Measurements from ENCODE around the gene ZNF502. TPM values are rescaled to one million over a fixed set of nuclear protein-coding genes. Genes with fewer than 3 reads are reported as not detected.

ZNF502 gene
- total and polyA plus RNA-seq, 2 of the 13 experiments (the other 11 are each of a cell fraction or from before 2014, with no cell fraction given): not detected

- ChIA-PET CTCF (ENCODE audit: low intra/inter-chr PET ratio, low total read pairs) (no interaction called here), POLR2A (no interaction called here)
- FAIRE-seq (no peak), DNase-seq (ENCODE audit: low spot score) (no peak), ATAC-seq (no peak)
- no peak overlapping the region for H3K27ac ChIP-seq (ENCODE audit: extremely low read length, insufficient read depth, low read length)
- no peaks in the 10 kb centered on the region for H3K79me2 ChIP-seq (ENCODE audit: insufficient read depth, low read length)
- no peaks in the 10 kb centered on the region for H3K9me3 ChIP-seq (ENCODE audit: low read length)
- H4K20me1 ChIP-seq (ENCODE audit: insufficient read depth, low read length): no peaks in the 10 kb centered on the region
- no peaks in the 10 kb centered on the region for H3K4me1 ChIP-seq (ENCODE audit: insufficient read depth, low read length)
- H3K9ac ChIP-seq (ENCODE audit: insufficient read depth, low read depth, low read length): no peak overlapping the region
- intact Hi-C loops (cut with micrococcal nuclease; ENCODE audit: unreplicated experiment): no loop called here
- H2AFZ ChIP-seq (ENCODE audit: low read length): no peak overlapping the region
- in situ Hi-C loops (cut with HindIII; ENCODE audit: extremely low pct_ligation_motif_present, low pct_unique_long_range_greater_than_20kb): no loop called here
- 0% methylated on average over 2 of the region's 2 CpGs for WGBS (ENCODE audit: low lambda C conversion rate)
- no peak overlapping the region for H3K4me3 ChIP-seq (replicated peaks in 1 of 3; ENCODE audit: insufficient read depth in 1 of 3, low read depth in 2 of 3, low read length in 3 of 3)
- no TSS peak for BruUV-seq (replicated peaks)
- no peaks in the 10 kb centered on the region for H3K36me3 ChIP-seq (replicated peaks in 1 of 2; ENCODE audit: control insufficient read depth in 1 of 2, insufficient read depth in 2 of 2, low read length in 2 of 2)
- TF ChIP-seq ZNF530 (CRISPR knock-in tag; IDR thresholded peaks at IDR 0.05; ENCODE audit: low read depth): no peak
- no peak for TF ChIP-seq ZNF230 (CRISPR knock-in tag; IDR thresholded peaks at IDR 0.05)
- TF ChIP-seq, protein P1, sequence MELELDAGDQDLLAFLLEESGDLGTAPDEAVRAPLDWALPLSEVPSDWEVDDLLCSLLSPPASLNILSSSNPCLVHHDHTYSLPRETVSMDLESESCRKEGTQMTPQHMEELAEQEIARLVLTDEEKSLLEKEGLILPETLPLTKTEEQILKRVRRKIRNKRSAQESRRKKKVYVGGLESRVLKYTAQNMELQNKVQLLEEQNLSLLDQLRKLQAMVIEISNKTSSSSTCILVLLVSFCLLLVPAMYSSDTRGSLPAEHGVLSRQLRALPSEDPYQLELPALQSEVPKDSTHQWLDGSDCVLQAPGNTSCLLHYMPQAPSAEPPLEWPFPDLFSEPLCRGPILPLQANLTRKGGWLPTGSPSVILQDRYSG (CRISPR knock-in tag; IDR thresholded peaks at IDR 0.05): no peak
- TF ChIP-seq FLYWCH1 (CRISPR knock-in tag; IDR thresholded peaks at IDR 0.05): no peak
- TF ChIP-seq ZNF235 (CRISPR knock-in tag; IDR thresholded peaks at IDR 0.05; ENCODE audit: borderline replicate concordance): no peak
- TF ChIP-seq ATF1 (CRISPR knock-in tag; IDR thresholded peaks at IDR 0.05): no peak
- TF ChIP-seq PTBP1 (IDR thresholded peaks at IDR 0.05; ENCODE audit: low read depth, low read length, poor library complexity, severe bottlenecking): no peak
- TF ChIP-seq MED8 (CRISPR knock-in tag; IDR thresholded peaks at IDR 0.05; ENCODE audit: insufficient replicate concordance): no peak
- TF ChIP-seq, protein P2, sequence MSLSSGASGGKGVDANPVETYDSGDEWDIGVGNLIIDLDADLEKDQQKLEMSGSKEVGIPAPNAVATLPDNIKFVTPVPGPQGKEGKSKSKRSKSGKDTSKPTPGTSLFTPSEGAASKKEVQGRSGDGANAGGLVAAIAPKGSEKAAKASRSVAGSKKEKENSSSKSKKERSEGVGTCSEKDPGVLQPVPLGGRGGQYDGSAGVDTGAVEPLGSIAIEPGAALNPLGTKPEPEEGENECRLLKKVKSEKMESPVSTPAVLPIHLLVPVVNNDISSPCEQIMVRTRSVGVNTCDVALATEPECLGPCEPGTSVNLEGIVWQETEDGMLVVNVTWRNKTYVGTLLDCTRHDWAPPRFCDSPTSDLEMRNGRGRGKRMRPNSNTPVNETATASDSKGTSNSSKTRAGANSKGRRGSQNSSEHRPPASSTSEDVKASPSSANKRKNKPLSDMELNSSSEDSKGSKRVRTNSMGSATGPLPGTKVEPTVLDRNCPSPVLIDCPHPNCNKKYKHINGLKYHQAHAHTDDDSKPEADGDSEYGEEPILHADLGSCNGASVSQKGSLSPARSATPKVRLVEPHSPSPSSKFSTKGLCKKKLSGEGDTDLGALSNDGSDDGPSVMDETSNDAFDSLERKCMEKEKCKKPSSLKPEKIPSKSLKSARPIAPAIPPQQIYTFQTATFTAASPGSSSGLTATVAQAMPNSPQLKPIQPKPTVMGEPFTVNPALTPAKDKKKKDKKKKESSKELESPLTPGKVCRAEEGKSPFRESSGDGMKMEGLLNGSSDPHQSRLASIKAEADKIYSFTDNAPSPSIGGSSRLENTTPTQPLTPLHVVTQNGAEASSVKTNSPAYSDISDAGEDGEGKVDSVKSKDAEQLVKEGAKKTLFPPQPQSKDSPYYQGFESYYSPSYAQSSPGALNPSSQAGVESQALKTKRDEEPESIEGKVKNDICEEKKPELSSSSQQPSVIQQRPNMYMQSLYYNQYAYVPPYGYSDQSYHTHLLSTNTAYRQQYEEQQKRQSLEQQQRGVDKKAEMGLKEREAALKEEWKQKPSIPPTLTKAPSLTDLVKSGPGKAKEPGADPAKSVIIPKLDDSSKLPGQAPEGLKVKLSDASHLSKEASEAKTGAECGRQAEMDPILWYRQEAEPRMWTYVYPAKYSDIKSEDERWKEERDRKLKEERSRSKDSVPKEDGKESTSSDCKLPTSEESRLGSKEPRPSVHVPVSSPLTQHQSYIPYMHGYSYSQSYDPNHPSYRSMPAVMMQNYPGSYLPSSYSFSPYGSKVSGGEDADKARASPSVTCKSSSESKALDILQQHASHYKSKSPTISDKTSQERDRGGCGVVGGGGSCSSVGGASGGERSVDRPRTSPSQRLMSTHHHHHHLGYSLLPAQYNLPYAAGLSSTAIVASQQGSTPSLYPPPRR (CRISPR knock-in tag; IDR thresholded peaks at IDR 0.05; ENCODE audit: borderline replicate concordance): no peak
- TF ChIP-seq, protein P3, sequence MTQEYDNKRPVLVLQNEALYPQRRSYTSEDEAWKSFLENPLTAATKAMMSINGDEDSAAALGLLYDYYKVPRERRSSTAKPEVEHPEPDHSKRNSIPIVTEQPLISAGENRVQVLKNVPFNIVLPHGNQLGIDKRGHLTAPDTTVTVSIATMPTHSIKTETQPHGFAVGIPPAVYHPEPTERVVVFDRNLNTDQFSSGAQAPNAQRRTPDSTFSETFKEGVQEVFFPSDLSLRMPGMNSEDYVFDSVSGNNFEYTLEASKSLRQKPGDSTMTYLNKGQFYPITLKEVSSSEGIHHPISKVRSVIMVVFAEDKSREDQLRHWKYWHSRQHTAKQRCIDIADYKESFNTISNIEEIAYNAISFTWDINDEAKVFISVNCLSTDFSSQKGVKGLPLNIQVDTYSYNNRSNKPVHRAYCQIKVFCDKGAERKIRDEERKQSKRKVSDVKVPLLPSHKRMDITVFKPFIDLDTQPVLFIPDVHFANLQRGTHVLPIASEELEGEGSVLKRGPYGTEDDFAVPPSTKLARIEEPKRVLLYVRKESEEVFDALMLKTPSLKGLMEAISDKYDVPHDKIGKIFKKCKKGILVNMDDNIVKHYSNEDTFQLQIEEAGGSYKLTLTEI (CRISPR knock-in tag; conservative IDR thresholded peaks at IDR 0.05): no peak
- no peak for TF ChIP-seq HHEX (CRISPR knock-in tag; IDR thresholded peaks at IDR 0.05)
- TF ChIP-seq ZNF510 (CRISPR knock-in tag; IDR thresholded peaks at IDR 0.05; ENCODE audit: low read depth): no peak
- no peak for TF ChIP-seq ZNF644 (CRISPR knock-in tag; IDR thresholded peaks at IDR 0.05; ENCODE audit: low read depth)
- H3K4me2 ChIP-seq (ENCODE audit: low read depth, low read length): no peak overlapping the region
- H3K27me3 ChIP-seq (ENCODE audit: control insufficient read depth in 1 of 2, insufficient read depth in 2 of 2, low read length in 2 of 2): peaks cover 1 to 26% of the 10 kb centered on the region in 2 experiments; a peak in 4 of 5 replicates
Observed at GRCh38 chr3:44682182-44682896, 30.1 kb upstream of the ZNF502 start.

Measured in HepG2 (cell line).